Loucy (cell line): Measurements from ENCODE around the gene HOXA6.

ENCODE experiments used
- H2AFZ ChIP-seq: fragments of 200-600 bp; sonication (generic); 2 replicates; pipeline ENCODE4 v1.6.0; 2016; ENCODE audit warnings: antibody characterized with exemption, mild to moderate bottlenecking, low read length, moderate library complexity
- H3F3A ChIP-seq: fragments of 200-600 bp; 2 replicates; pipeline ENCODE4 v1.6.0; 2016; ENCODE audit warnings: antibody characterized with exemption, low read depth, mild to moderate bottlenecking
- H3K27me3 ChIP-seq: fragments of 200-600 bp; sonication (generic); 2 replicates; pipeline ENCODE4 v1.6.1; 2014; ENCODE audit warnings: low read length, mild to moderate bottlenecking; ENCODE audit not compliant: insufficient read depth, poor library complexity, severe bottlenecking
- H3K36me3 ChIP-seq: fragments of 200-600 bp; sonication (generic); 2 replicates; pipeline ENCODE4 v1.6.1; 2016; ENCODE audit warnings: low read length; ENCODE audit not compliant: insufficient read depth
- H3K4me1 ChIP-seq: fragments of 200-600 bp; sonication (generic); 2 replicates; pipeline ENCODE4 v1.5.1; 2014; ENCODE audit warnings: low read length, mild to moderate bottlenecking; ENCODE audit not compliant: insufficient read depth, poor library complexity, severe bottlenecking
- H3K4me2 ChIP-seq: fragments of 200-600 bp; sonication (generic); 2 replicates; pipeline ENCODE4 v1.6.0; 2014; ENCODE audit warnings: antibody characterized with exemption, low read length, low read depth, mild to moderate bottlenecking; ENCODE audit not compliant: poor library complexity, severe bottlenecking
- H3K4me3 ChIP-seq: fragments of 200-600 bp; sonication (generic); 2 replicates; pipeline ENCODE4 v1.5.1; 2014; ENCODE audit warnings: low read length, mild to moderate bottlenecking, mixed read lengths; ENCODE audit not compliant: poor library complexity, severe bottlenecking
- H3K79me2 ChIP-seq: fragments of 200-600 bp; sonication (generic); 2 replicates; pipeline ENCODE4 v1.6.1; 2014; ENCODE audit warnings: low read length; ENCODE audit not compliant: insufficient read depth
- H3K9ac ChIP-seq: fragments of 200-600 bp; sonication (generic); 2 replicates; pipeline ENCODE4 v1.6.0; 2014; ENCODE audit warnings: mild to moderate bottlenecking, low read depth, low read length, moderate library complexity; ENCODE audit not compliant: poor library complexity, severe bottlenecking
- H3K9me2 ChIP-seq: fragments of 200-600 bp; sonication (generic); replicated peaks from 2 replicates; pipeline ENCODE4 v1.6.1; 2016; ENCODE audit warnings: low read depth, low read length, mixed read lengths
- H3K9me3 ChIP-seq: fragments of 200-600 bp; sonication (generic); 2 replicates; pipeline ENCODE4 v1.6.1; 2014; ENCODE audit warnings: mild to moderate bottlenecking, antibody characterized with exemption, low read length, low read depth; ENCODE audit not compliant: insufficient read depth
- H4K20me1 ChIP-seq: fragments of 200-600 bp; sonication (generic); 2 replicates; pipeline ENCODE4 v1.6.0; 2014; ENCODE audit warnings: antibody characterized with exemption, low read length, mild to moderate bottlenecking; ENCODE audit not compliant: insufficient read depth, poor library complexity, severe bottlenecking
- CTCF ChIP-seq: fragments of 200-600 bp; sonication (generic); conservative IDR thresholded peaks from 2 replicates; pipeline ENCODE4 v1.5.1; 2014; ENCODE audit warnings: mild to moderate bottlenecking, antibody characterized with exemption, low read length
- EZH2phosphoT487 ChIP-seq: fragments of 200-600 bp; IDR thresholded peaks from 2 replicates; pipeline ENCODE4 v1.6.1; 2018; ENCODE audit warnings: antibody characterized with exemption, mild to moderate bottlenecking, moderate library complexity, borderline replicate concordance

Gene HOXA6

GRCh38 chr7:27140126-27140857, 7.3 kb downstream of the HOXA6 start:
- TF ChIP-seq CTCF (no peak), EZH2phosphoT487 (no peak)
- Histone ChIP-seq H3K36me3 (peaks cover 68% of the 10 kb centered on the region), H3K4me2 (peak overlapping the region; percentile 91), H3K79me2 (peaks cover 100% of the 10 kb centered on the region), H3K9ac (peak overlapping the region; percentile 86), H3K9me2 (no peaks in the 10 kb centered on the region), H3K4me1 (peaks cover 71% of the 10 kb centered on the region), H4K20me1 (peaks cover 96% of the 10 kb centered on the region), H2AFZ (no peak overlapping the region), H3K9me3 (no peaks in the 10 kb centered on the region), H3F3A (peaks cover 4% of the 10 kb centered on the region), H3K27me3 (no peaks in the 10 kb centered on the region), H3K4me3 (peak overlapping the region; percentile 94)

GRCh38 chr7:27139334-27140125, 8.0 kb downstream of the HOXA6 start:
- peak overlapping the region; percentile 91 for H3K4me2 ChIP-seq
- no peaks in the 10 kb centered on the region for H3K27me3 ChIP-seq

GRCh38 chr7:27138985-27139333, 8.6 kb downstream of the HOXA6 start:
- Histone ChIP-seq H3K36me3 (peaks cover 59% of the 10 kb centered on the region), H3F3A (peaks cover 4% of the 10 kb centered on the region), H3K4me1 (peaks cover 81% of the 10 kb centered on the region), H2AFZ (no peak overlapping the region), H3K9ac (peak overlapping the region; percentile 68), H3K4me3 (peak overlapping the region; percentile 94), H3K9me3 (no peaks in the 10 kb centered on the region), H4K20me1 (peaks cover 95% of the 10 kb centered on the region), H3K9me2 (no peaks in the 10 kb centered on the region), H3K4me2 (peak overlapping the region; percentile 91), H3K27me3 (no peaks in the 10 kb centered on the region), H3K79me2 (peaks cover 100% of the 10 kb centered on the region)
- no peak for TF ChIP-seq EZH2phosphoT487
- TF ChIP-seq CTCF, result no peak

More at GRCh38 chr7:27139334-27140125, 8.0 kb downstream of the HOXA6 start:
- Histone ChIP-seq H3K9me3 (no peaks in the 10 kb centered on the region), H3K4me3 (peak overlapping the region; percentile 94), H3K79me2 (peaks cover 100% of the 10 kb centered on the region), H3K9me2 (no peaks in the 10 kb centered on the region), H3K9ac (peak overlapping the region; percentile 68), H4K20me1 (peaks cover 95% of the 10 kb centered on the region), H2AFZ (no peak overlapping the region), H3K36me3 (peaks cover 61% of the 10 kb centered on the region), H3F3A (peaks cover 4% of the 10 kb centered on the region), H3K4me1 (peaks cover 79% of the 10 kb centered on the region)
- TF ChIP-seq CTCF, result no peak
- TF ChIP-seq EZH2phosphoT487, result no peak
